B cell (primary cell): ENCODE measurements around the gene TMBIM4.

ENCODE experiments used
- CTCF ChIP-seq: fragments of 200-600 bp; IDR thresholded peaks from one replicate; pipeline ENCODE4 v1.8.0; 2022; ENCODE audit warnings: antibody characterized with exemption, mild to moderate bottlenecking
- EZH2 ChIP-seq: IDR thresholded peaks from 2 replicates; pipeline ENCODE4 v1.6.1; 2012; ENCODE audit warnings: borderline replicate concordance, low read depth, mild to moderate bottlenecking, moderate library complexity, low read length; ENCODE audit not compliant: insufficient read depth, poor library complexity, severe bottlenecking

- no peak for TF ChIP-seq CTCF
- TF ChIP-seq EZH2, result no peak
Measured at GRCh38 chr12:66152732-66153131, 17.1 kb downstream of the TMBIM4 start.
